Stimulated activated CD8-positive, alpha-beta memory T cell treated with anti-CD3 and anti-CD28 coated beads, Interleukin-12 subunit alpha, Interleukin-12 subunit beta, amount 100 ng/mL, for 1 hour (primary cell): ENCODE measurements around the gene GPR151.
"Not testable (repeated sequence)": the region's sequence is repeated elsewhere in the genome, so short reads cannot be mapped to it uniquely, and the experiment has no call there.

Source experiments
- DNase-seq: peaks from one replicate; pipeline ENCODE4 v3.0.0-alpha.2; 2020; ENCODE audit warnings: low read depth

GPR151 gene

GRCh38 chr5:146516151-146516475 is at the start of gene GPR151:
Gene GPR151 (minus strand): TSS chr5:146516190. CDS start chr5:146516113, 77 bp downstream.
- DNase-seq: no peak

- DNase-seq: no peak
Measured at GRCh38 chr5:146564007-146564762, 48.2 kb upstream of the GPR151 start.

GRCh38 chr5:146562461-146562860 is 46.5 kb upstream of the GPR151 start:
- no peak for DNase-seq

- no peak for DNase-seq
Measured at GRCh38 chr5:146561711-146562110, 45.7 kb upstream of the GPR151 start.

- DNase-seq: no peak
Measured at GRCh38 chr5:146560205-146560812, 44.3 kb upstream of the GPR151 start.

- not testable (repeated sequence) for DNase-seq
Measured at GRCh38 chr5:146556884-146557283, 40.9 kb upstream of the GPR151 start.

GRCh38 chr5:146553446-146553845 is 37.5 kb upstream of the GPR151 start:
- no peak for DNase-seq

- DNase-seq: no peak
Measured at GRCh38 chr5:146549615-146550014, 33.6 kb upstream of the GPR151 start.

- no peak for DNase-seq
Measured at GRCh38 chr5:146548781-146549449, 32.9 kb upstream of the GPR151 start.

GRCh38 chr5:146544232-146544631 is 28.2 kb upstream of the GPR151 start:
- DNase-seq: no peak

GRCh38 chr5:146541958-146542849 is 26.2 kb upstream of the GPR151 start:
- peak; percentile 35 for DNase-seq

- no peak for DNase-seq
Measured at GRCh38 chr5:146540414-146540813, 24.4 kb upstream of the GPR151 start.

- no peak for DNase-seq
Measured at GRCh38 chr5:146539973-146540372, 24.0 kb upstream of the GPR151 start.

GRCh38 chr5:146538432-146538831 is 22.4 kb upstream of the GPR151 start:
- no peak for DNase-seq

GRCh38 chr5:146533882-146534281 is 17.9 kb upstream of the GPR151 start:
- no peak for DNase-seq

GRCh38 chr5:146533260-146533857 is 17.4 kb upstream of the GPR151 start:
- peak; percentile 57 for DNase-seq

- DNase-seq: no peak
Measured at GRCh38 chr5:146529984-146530383, 14.0 kb upstream of the GPR151 start.

- no peak for DNase-seq
Measured at GRCh38 chr5:146528236-146528635, 12.2 kb upstream of the GPR151 start.

GRCh38 chr5:146527785-146528184 is 11.8 kb upstream of the GPR151 start:
- no peak for DNase-seq

- DNase-seq: no peak
Measured at GRCh38 chr5:146523698-146524097, 7.7 kb upstream of the GPR151 start.

- DNase-seq: no peak
Measured at GRCh38 chr5:146521403-146522106, 5.6 kb upstream of the GPR151 start.
